Activated CD4-positive, alpha-beta T cell treated with anti-CD3 and anti-CD28 coated beads, Interleukin-2, amount 50 U/mL, for 24 hours (primary cell): Measurements from ENCODE around the gene VSTM2L.

Experiments
- DNase-seq, 2 donors: peaks; one replicate each; pipeline ENCODE4 v3.0.0-alpha.2; 2020; ENCODE audit warnings: low read depth in 1 of 2, low spot score in 1 of 2

VSTM2L gene

GRCh38 chr20:37917461-37917860, 14.5 kb downstream of the VSTM2L start:
- no peak for DNase-seq

DNA sequence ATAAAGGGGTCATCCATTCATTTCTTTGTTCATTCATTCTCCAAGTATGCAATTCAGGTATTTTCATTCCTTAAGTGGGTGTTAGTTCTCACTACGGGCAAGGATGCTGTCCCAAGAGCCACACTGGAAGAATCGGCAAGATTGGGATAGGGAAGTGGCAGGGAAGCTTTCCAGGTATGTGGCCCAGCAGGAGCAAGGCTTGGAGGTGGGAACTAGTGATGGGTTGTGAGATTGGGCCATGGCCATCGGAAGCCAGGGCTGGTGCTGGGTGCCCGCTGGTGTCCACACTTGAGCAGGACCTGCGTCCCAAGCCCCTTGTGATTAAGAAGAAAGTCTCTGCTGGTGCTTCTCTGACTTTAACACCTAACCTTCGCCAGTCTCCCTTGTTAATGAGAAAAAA, 15.1 kb downstream of the VSTM2L start:
- no peak for DNase-seq

DNA sequence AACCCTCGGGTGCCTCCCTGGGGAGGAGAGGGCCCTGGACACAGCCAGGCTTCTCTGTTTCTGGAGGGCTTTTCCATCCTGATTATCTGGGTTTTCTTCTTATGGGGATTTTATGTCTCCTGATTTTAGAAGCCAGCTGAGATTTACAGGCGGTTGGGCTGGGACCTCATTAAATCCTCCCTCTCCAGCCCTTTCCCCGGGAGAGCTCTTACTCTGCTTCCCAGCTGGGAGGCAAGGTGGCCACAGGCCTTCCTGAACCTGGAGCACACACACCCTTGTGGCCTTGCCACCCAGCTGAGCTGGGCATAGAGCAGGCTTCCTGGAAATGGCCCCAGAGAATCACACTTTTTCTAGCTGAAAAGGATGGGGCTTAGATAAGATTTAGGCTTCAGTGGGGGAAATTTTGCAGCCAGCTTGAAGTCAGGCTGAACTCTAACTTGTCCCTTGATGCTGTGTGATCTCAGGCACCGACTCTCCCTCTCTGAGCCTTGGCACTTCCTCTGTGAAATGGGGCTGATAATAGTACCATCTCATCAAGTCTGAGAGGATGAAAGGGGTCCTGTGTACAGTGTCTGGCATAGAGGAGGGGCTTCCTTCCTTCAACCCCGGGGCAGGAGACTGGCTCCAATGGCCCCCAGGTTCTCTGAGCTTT, 16.6 kb downstream of the VSTM2L start:
- no peak for DNase-seq

DNA sequence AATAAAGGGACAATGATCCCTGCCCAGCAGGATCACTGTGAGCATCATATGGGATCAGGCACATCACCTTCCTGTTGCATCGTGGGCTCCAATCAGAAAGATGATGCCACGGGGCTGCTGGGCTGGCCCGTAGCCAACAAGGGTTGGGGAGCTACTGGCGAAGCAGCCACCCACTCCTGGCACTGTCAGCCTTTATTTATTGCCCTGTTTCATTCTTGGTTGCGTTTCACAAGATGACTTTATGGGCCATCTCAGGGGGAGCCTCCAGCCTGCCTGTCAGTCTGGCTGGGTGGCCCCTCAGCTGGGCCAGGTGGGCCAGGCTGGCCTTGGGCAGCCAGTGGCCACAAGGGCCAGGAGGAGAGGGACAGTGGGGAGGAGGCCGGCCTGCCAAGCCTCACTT, 17.3 kb downstream of the VSTM2L start:
- DNase-seq = no peak

DNA sequence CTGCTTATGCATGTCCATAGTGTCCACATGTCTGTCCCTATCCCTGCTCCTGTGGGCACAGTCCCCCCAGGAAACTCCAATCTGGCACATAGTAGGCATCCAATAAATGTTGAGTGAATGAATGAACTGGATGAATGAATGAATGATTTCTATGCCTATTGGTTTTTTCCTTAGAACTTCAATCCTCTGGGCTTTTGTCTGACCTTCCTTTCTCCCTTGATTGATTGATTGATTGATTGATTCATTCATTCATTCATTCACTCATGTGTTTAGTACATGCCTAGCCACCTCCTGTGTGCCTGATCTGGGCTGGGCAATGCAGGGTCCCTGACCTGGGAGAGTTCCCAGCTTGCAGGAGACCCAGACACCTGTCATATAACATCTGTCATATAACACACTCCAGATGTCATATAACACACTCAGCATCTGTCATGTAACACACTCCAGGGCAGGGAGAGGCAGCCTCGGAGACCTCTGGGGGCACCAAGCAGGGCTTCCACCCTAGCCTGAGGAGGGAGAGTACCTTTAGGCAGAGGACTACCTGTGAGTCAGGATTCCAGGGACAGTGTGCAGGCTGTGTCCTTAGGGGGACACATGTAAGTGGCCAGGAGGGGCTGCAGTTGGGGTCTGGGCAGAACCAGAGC, 17.9 kb downstream of the VSTM2L start:
- no peak for DNase-seq

DNA sequence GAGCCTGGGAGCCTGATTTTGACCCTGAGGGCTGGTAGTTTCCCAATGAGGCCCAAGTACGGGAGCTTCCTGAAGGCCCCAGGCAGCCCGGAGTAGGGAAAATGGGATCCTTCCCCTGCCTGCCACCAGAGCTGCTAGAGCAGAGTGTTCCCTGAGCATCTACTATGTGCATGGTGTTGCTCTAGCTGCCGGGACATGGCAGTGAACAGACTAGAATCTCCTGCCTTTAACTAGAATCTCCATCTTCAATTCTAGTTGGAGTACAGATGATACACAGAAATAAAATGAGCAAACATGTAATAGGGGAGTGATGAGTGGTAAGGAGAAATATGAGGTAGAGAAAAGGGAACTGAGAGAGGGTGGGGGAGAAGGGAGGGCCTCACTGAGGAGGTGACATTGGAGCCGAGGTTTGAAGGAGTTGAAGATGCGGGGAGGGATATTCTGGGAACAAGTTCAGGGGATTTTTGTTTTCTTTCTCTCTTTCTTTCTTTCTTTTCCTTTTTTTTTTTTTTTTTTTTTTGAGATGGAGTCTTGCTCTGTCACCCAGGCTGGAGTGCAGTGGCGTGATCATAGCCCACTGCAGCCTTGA, 18.5 kb downstream of the VSTM2L start:
- DNase-seq = no peak

DNA sequence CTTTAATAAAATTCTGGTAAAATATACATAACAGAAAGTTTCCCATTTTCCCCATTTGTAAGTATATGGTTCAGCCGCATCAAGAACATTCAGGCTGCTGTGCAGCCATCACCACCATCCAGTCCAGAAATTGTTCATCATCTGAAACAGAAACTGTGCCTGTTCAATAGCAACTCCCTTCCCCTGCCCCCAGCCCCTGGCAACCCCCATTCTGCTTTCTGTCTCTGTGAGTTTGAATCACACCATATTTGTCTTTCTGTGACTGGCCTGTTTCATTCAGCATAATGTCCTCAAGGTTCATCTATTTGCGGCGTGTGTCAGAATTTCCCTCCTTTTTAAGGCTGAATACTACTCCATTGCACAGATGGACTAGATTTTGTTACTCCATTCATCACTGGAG, 19.1 kb downstream of the VSTM2L start:
- peak in 1 of 2 donors; percentile 3 for DNase-seq

- DNase-seq = no peak
These were observed 22.6 kb downstream of the VSTM2L start for GRCh38 chr20:37925265-37926165.

DNA sequence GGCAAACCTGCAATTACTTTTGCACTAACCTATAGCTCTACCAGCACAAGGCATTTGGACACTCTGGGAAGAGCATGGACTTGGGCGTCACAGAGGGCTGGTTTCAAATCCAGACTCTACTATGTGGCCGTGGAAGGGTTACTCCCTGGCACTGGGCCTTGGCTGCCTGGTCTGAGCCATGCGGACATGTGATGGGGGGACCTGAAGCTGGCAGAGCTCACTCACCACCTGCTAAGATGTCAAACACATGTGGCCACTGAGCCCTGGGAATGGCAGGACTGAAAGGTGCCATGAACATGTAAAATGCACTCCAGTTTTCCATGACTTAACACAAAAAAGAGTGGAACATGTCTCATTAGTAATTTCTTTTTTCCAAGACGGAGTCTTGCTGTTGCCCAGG, 23.7 kb downstream of the VSTM2L start:
- no peak for DNase-seq

GRCh38 chr20:37927410-37928095, 24.6 kb downstream of the VSTM2L start:
- no peak for DNase-seq

GRCh38 chr20:37928996-37929682, 26.2 kb downstream of the VSTM2L start:
- no peak for DNase-seq

DNA sequence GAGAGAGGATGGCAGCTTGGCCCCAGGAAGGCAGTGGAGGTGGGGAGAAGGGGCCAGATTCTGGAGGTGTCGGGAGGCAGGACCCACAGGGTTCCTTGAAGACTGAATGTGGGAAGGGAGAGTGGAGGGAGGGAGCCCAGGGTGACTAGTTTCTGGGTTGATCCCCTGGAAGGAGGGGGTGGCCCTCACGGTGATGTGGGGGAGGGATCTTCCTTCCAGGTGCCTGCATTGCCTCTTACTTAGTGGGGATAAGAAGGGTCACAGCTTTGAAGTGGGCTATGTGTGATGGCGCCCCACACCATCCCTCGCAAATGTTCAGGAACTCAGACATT, 26.7 kb downstream of the VSTM2L start:
- DNase-seq = no peak

DNA sequence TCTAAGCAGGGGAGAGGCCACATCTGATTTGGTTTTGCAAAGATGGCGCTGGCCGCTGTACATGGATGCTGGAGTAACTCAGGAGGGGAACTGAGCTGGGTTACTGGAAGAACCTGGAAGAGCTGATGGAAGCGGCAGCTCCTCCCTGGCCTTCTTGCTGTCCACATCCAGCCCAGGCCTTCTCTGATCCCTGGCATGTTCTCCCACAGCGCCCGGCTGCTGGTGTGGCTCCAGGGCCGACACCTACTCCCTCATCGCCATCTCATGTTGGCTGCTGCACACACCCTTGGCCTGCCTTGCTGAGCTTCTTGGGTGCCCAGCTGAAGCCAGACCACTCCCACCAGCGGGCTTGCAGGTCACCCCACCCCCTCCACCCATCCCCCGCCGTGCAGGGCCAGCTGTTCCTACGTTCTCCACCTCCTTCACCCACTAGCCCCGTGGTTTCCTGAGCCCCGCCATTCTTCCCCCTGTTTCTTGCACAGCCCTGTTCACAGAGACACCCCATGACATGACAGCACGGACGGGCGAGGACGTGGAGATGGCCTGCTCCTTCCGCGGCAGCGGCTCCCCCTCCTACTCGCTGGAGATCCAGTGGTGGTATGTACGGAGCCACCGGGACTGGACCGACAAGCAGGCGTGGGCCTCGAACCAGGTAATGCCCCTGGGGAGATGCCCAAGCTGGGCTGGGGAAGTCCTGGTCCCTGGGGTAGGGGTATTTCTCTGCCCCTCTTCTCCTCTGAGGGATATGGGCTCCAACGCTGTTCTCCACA, 28.4 kb downstream of the VSTM2L start:
- no peak for DNase-seq

DNA sequence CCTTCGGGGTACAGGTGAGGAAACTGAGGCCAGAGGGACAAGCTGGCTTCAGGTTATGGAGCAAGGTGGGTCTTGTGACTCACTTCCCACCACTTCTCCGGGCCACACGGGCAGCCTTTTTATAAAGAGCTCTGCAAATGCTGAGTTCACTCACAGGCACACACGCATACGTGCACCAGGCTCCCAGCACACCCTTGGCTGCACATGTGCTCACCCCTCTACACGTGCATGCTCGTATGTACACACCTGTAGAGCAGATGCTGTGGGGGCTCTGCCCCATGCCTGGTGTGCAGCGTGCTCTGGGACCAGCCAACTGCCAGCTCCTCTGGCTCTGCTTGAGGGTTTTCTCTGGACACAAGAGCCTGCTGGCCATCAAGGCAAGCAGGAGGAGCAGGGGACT, 29.1 kb downstream of the VSTM2L start:
- DNase-seq = no peak

DNA sequence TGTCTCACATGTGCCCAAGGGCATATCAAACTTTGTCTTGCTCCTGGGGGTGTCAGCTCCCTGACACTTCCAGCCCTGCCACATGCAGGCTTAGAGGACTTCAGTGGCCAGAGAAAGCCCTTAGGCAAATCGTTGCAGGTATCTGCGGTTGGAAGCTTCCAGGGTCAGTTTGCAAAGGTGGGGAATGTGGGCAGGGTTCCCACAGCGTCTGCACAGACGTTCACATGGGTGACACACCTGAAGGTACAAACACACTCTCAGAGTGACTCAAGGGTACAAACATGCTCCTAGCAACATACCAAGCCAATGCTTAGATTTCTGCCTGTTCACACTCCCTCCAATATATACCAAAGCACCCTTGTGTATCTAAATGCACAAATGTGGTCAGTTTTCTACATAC, 30.0 kb downstream of the VSTM2L start:
- no peak for DNase-seq

GRCh38 chr20:37933786-37934633, 31.1 kb downstream of the VSTM2L start:
- no peak for DNase-seq

DNA sequence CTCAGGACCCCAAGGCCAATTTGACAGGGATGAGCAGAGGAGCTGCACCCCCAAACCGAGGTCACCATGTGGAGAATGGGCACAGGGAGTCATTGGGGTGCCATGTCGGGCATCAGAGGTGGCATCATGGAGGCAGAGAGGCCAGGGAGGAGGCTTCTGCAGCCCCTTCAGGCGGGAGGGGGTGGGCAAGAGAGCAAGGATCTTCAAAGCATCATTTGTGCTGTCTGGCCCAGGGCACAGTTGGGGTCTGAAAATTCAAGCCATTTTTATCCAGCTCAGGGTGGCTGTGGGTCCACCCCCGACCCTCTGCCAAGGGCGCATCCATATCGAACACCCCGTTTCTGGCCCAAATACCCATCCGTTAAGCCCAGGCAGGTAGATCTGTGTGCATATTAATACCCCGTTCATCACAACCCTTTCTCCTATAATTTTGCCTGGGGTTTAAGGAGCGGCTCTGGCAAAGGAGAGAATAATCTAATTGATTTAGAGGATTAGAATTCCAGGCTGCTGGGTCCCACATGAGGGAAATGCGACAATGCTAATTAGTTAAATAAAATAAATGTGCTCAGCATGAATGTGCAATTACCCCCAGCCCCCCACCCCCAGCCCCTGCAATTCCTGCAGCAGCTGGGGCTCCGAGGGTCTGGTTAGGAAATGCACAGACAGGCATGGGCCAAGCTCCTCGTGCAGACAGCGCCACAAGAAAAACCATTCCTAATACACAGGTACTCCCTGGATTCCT, 31.9 kb downstream of the VSTM2L start:
- no peak for DNase-seq

GRCh38 chr20:37935435-37935834, 32.5 kb downstream of the VSTM2L start:
- DNase-seq = no peak
